Stimulated activated CD8-positive, alpha-beta memory T cell treated with anti-CD3 and anti-CD28 coated beads, Interleukin-7, amount 100 ng/mL, for 1 hour (primary cell): ENCODE results near the gene CFD.
"Not testable (repeated sequence)": the region's sequence is repeated elsewhere in the genome, so short reads cannot be mapped to it uniquely, and the experiment has no call there.

Experiments used
- DNase-seq, 2 donors: peaks; one replicate each; pipeline ENCODE4 v3.0.0-alpha.2; 2020; ENCODE audit warnings: low read depth in 2 of 2

Gene CFD

DNA sequence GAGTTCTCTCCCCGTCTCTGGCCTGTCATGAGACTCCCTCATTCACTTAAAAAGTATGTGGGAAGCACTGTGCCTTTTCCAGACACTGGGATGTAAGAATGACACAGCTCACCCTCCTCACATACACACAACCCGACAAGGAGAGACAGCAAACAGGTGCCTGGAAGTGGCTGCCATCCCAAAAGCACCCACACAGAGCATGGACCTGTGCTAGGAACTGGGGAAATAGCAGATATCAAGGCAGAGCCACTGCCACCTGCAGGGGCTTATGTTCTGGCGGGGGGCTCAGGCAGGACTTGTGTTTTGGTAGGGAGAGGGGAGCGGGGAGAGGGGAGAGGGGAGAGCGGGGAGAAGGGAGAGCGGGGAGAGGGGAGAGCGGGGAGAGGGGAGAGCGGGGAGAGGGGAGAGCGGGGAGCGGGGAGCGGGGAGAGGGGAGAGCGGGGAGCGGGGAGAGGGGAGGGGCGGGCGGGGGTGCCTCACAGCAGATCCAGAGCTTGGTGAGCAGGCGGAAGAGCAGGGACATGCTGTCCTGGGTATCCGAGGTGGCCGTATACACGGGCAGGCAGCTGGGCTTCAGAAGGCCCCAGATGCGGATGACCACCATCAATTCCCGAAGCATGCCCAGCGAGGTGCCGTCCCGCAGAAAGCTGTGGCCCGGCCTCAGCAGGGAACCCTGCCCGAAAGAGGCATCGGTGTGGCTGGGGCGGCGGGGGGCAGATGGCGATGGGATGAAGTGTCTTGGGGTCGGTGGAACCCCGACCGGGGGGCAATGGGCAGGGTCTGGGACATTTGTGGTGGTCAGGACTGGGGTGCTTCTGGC lies 12.2 kb downstream of the CFD start:
- no peak for DNase-seq

DNA sequence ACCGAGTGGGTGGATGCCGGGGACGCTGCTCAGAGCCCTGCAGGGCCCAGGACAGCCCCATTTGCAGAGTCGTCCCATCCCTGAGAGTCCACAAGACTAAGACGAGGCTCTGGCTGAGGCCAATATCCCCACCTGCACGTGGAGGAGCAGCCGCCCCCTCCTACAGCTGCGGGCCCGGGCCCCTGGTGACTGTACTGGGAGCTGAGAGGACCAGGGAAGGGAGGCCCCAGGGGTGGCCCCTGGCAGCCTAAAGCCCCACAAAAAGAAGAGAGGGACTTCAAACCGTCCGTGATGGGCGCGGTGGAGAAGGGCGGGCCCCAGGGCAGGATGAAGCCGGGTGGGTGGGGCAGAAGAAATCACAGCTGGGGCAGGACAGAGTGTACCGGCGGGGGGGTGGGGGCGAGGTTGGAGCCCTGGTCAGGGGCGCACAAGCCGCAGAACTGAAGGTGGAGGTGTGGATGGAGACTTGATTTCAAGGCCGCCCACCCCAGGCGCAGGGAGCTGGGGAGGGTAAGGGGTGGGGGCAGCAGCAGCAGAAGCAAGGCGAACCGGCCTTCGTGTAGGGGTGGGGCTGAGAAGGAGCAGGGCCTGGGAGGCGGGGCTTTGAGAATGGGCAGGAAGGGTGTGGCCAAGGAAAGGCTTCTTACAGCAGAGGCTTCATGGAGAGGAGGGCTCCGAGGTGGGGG lies 12.9 kb downstream of the CFD start:
- DNase-seq, result peak; percentile 50 to 52

DNA sequence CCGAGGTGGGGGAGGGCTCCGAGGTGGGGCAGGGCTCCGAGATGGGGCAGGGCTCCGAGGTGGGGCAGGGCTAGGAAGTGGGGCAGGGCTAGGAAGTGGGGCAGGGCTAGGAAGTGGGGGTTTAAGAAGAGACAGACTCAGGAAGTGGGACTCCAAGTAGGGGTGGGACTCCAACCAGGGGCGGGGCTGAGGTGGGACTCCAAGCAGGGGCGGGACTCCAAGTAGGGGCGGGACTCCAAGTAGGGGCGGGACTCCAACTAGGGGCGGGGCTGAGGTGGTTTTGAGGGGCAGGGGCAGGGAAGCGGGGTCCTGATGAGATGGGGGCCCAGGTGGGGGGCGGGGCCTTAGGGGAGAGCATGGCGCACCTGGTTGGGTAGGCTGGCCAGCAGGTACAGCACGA lies 13.6 kb downstream of the CFD start:
- DNase-seq, result peak; percentile 43 to 46

DNA sequence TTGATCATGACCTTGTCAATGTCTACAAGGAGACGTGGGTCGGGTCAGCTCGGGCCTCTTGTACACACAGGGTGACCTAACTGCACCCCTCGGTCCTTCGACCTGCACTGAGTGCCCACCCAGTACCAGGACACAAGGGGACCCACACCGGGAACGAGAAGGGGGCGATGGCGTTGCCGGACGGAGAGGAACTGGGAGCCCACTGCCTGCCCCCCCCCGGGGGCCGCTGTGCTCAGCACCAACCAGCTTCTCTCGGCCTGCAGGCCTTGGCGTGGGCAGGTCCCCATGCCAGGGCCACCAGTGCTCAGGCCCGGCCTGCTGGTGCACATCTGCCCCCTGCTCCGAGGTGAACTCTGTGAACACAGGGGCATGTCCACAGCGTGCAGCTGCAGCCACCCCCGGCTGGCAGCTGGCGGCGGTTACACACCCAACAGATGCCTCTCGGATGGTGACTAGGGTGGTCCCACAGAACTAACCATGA lies 14.1 kb downstream of the CFD start:
- DNase-seq, result no peak

DNA sequence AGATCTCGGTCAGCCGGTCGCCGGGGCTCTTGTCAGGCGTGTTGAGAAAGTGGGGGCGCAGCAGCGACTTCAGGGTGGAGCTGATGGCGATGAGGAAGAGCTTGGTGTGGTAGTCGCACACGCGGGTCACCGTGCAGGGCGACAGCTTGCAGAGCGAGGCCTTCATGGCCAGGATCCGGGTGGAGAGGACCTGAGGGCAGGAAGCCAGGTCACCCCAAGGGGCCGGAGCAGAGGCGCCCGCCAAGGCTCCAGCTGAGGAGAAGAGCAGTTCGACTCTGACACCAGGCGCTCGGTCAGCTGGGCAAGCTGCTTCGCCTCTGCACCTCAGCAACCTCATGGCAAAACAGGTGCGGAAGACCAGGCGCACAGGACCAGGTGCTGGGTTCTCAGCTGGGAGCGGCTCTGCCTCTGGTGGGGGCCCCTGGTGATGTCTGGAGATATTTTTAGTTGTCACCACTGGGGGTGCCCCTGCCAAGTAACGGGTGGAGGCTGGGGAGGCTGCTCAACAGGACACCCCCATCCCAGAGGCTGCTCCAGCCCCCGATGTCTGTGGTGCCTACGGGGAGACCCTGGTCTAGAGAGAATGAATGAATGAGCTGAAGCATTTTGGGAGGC lies 15.9 kb downstream of the CFD start:
- no peak for DNase-seq

DNA sequence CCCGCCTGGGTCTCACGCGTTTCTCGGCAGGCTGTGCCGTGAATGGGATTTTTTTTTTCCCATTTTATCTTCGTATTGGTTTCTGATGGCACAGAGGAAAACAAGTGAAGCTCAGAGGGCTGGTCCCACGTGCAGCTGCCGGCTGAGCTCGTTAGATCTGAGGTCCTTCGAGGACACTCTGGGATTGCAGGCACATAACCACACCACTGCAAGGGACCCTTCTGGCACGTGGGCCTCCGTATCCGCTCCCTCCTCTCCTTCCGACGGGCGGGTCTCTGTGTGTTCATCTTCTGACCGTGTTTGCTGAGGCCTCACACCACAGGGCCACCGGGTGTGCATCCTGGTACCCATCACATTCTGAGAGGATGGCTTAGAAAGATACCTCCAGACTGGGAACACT lies 16.6 kb downstream of the CFD start:
- no peak for DNase-seq

DNA sequence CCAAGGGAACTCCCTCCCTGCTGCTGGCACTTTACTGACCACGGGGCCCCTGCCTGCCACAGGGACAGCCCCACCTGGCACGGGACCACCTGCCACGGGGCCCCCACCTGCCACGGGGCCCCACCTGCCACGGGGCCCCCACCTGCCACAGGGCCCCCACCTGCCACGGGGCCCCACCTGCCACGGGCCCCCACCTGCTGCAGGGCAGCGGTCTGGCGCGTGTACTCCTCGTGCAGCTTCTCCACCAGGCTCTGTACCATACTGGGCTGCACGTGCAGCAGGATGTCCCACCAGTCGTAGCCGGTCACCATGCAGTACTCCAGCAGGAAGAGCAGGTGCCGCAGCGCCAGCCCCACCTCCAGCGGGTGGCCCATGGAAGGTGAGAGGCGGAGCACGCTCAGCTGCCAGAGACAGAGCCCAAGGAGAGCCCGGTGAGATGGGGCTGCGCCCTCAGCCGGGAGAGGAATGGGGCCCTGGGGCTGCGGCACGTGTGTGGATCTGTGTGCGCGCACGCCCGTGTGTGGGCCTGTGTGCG lies 17.4 kb downstream of the CFD start:
- no peak for DNase-seq

DNA sequence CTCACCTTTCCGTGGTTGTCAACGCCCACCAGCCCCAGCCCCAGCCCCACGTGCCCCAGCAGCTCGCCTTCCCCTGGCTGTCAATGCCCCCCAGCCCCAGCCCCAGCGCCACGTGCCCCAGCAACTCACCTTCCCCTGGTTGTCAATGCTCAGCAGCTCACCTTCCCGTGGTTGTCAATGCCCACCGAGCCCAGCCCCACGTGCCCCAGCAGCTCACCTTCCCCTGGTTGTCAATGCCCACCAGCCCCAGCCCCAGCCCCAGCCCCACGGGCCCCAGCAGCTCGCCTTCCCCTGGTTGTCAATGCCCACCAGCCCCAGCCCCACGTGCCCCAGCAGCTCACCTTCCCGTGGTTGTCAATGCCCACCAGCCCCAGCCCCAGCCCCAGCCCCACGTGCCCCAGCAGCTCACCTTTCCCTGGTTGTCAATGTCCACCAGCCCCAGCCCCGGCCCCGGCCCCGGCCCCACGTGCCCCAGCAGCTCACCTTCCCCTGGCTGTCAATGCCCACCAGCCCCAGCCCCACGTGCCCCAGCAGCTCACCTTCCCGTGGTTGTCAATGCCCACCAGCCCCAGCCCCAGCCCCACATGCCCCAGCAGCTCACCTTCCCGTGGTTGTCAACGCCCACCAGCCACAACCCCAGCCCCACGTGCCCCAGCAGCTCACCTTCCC lies 18.7 kb downstream of the CFD start:
- not testable (repeated sequence) for DNase-seq

DNA sequence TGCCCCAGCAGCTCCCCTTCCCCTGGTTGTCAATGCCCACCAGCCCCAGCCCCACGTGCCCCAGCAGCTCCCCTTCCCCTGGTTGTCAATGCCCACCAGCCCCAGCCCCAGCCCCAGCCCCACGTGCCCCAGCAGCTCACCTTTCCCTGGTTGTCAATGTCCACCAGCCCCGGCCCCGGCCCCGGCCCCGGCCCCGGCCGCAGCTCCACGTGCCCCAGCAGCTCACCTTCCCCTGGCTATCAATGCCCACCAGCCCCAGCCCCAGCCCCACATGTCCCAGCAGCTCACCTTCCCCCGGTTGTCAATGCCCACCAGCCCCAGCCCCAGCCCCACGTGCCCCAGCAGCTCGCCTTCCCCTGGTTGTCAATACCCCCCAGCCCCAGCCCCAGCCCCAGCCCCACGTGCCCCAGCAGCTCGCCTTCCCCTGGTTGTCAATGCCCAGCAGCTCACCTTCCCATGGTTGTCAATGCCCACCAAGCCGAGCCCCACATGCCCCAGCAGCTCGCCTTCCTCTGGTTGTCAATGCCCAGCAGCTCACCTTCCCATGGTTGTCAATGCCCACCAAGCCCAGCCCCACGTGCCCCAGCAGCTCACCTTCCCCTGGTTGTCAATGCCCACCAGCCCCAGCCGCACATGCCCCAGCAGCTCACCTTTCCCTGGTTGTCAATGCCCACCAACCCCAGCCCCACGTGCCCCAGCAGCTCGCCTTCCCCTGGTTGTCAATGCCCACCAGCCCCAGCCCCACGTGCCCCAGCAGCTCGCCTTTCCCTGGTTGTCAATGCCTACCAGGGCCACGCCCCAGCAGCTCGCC lies 19.5 kb downstream of the CFD start:
- DNase-seq, result not testable (repeated sequence)

DNA sequence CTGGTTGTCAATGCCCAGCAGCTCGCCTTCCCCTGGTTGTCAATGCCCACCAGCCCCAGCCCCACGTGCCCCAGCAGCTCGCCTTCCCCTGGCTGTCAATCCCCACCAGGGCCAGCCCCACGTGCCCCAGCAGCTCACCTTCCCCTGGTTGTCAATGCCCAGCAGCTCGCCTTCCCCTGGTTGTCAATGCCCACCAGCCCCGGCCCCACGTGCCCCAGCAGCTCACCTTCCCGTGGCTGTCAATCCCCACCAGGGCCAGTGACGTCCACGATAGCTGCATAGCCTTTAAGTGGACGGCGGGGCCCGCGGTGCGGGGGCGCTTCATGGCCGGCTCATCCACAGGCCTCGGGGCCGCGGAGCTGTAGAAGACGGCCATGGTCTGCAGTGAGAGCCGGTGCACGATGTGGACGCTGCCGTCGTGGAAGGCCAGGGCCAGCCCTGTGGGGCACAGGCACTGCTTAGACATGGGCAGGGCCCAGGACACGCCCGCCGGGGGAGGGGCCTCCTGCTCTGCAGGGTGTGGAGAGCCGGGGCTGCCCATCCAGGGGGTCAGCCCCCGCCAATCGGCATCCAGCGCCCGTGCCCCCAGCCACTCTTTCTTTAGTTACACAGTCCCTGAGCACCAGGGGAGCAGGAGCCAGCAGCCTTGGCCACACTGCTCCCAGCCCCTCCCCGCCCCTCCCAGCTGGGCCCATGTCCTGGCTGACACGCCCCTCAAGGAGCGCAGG lies 20.4 kb downstream of the CFD start:
- no peak for DNase-seq

DNA sequence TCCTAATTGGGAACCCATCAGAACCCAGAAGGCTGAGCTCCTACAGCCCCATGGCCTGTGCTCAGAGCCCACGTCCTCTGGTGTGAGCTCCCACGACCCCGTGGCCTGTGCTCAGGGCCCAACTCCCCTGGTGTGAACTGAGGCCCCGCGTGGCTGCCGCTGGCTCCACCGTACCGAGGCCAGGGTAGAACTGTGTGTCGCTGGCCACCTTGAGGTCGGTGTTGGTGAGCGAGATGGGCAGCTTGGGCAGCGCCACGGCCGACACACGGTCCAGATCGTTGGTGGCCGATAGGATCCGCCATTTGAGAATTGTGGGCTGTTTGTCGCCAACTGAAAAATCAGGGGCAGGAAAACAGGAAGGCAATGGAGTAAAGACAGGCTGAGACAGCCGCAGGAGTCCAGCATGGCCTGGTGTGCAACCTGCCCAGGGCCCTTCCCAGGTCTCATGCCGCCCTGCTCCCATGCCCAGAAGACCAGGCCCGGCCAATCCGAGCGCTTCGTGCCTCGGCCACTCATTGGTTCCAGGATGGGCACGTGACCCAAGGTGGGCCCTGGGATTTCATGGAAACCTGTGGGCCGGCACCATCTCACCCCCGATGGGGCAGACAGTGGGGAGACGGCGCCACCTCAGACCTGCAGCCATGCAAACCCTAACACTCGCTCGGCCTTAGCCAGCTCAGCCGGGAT lies 22.1 kb downstream of the CFD start:
- no peak for DNase-seq

DNA sequence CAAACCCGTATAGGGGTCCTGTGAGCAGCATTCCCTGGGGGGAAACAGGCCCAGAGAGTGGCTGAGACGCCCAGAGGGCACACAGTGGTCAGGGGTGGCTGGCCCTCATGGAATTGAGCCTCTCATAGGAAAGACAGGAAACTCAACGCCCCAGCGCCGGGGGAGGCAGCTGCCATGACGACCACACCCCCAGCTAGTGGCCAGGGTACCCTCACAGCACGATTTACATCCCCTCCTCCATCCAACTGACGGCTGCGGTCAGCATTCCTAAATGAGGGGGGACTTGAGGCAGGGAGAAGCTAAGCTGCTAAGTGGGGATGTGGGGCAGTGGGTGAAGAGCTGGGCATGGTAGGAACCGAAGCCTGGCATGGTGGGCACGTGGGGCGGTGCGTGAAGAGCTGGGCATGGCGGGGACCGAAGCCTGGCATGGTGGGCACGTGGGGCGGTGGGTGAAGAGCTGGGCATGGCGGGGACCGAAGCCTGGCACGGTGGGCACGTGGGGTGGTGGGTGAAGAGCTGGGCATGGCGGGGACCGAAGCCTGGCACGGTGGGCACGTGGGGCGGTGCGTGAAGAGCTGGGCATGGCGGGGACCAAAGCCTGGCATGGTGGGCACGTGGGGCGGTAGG lies 23.5 kb downstream of the CFD start:
- no peak for DNase-seq

DNA sequence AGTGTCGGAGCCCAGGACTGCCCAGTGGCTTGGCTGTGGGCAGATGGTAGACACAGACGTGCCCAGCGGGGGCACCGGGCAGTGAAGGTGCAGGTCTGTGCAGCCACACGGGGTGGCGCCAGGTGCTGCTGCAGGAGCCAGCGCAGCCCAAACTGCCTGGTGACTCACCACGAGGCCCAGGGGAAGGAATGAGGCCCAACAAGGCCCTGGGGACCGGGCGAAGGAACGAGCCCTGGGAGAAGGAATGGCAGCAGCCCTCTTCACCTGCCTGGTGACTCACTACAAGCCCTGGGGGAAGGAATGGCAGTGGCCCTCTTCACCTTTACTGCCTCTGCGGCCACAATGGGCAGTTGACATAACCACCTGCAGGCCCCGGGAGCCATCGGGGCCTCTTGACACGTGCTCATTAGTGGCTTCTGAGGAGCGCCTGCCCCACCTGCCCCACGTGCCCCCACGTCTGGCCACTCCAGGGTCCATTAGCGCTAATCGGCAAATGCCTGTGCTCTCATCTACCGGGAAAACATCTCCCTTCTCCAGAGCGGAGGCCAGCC lies 24.3 kb downstream of the CFD start:
- DNase-seq, result no peak

DNA sequence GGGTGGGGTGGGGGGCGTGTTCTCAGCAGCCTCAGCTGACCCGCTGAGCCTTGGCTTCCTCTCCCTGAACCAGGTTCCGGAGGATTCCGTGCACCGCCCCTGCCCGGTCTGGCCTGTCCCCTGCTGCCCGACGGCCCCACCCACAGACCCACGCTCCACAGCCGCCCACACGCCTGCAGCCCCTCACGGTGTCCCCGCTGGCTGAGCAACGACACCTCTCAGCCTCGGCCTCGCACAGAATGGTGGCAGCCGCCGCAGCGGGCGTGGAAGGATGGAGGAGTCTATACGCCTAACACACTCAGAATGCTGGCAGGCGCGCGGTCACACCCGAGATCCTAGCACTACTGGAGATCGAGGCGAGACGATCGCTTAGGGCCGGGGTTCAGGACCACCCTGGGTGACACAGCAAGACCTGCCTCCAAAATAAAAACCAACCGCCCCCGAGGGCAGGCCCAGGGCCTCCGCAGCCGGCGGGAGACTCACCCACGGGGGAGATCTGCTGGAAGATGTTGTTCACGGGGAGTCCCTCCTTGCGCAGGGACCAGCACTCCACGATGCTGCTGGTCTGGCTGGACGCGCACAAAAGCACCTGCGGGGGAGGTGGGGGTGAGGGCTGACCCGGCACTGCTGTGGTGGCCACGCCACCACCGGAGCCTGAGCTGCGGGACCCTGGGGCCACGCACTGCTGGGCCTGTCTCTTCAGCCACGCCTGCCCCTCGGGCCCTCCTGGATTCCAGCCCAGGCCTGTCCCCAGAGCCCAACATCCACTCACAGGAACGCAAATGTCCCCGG lies 25.2 kb downstream of the CFD start:
- DNase-seq, result no peak

DNA sequence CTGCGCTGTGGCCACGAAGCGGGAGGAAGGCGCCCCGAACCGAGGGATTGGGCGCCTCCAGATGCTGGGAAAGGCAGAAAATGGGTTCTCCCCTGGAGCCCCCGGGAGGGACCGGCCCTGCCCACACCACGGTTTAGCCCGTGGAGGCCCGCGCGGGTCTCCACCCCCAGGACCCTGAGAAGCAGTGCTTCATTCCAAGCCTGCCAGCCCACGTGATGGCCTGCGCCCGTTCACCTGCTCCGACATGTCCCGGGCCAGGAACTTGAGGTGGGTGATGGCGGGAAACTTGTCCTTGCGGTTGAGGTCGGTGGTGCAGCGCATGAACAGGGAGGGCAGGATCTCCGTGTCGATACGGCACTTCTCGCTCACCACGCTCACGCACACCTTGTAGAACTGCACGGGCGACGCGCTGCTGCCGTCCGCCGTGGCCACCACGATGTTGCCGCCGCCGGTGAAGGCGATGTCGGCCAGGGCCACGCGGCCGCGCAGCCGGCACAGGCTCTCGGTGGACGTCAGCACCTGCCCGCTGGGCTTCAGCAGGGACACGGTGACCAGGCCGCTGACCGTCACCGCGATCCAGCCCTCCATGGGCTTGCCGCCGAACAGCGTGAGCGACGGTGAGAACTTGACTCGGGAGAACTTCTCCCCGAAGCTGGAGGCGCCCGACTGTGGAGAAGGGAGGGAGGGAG lies 26.2 kb downstream of the CFD start:
- DNase-seq, result no peak

DNA sequence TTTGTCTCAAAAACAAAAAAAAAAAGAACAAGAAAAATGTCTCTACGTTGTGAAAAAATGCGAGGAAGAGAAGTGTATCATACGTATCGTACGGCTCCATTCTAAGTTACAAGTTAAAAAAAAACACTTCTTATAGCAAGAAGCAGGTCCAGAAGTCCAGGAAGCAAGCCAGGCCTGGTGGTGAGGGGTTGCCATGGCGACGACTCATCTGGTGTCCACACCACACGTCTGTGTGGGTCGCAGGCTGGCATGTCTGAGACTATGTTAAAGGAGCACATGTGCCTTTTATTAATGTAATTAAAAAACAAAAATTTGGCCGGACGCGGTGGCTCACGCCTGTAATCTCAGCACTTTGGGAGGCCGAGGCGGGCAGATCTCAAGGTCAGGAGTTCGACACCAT lies 27.6 kb downstream of the CFD start:
- no peak for DNase-seq

DNA sequence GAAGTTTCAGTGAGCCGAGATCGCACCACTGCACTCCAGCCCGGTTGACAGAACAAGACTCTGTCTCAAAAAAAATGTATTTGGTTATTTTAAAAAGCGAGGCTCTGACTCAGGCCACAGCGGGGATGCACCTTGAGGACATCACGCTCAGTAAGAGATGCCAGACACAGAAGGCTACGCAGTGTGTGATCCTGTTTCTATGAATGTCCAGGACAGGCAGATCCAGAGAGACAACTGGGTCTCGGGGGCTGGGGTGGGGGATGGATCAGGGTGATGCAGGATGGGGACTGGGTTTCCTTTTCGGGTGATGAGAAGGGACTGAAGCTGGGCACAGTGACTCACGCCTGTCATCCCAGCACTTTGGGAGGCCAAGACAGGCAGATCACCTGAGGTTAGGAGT lies 28.1 kb downstream of the CFD start:
- no peak for DNase-seq
